Muscle layer of colon (tissue), 2 donors: Measurements from ENCODE around the gene CD19.
"Not testable (repeated sequence)": the region's sequence is repeated elsewhere in the genome, so short reads cannot be mapped to it uniquely, and the experiment has no call there.

Experiments used
- H3K27ac ChIP-seq: one replicate; pipeline ENCODE4 v1.7.0; 2013; ENCODE audit warnings: low read depth, mild to moderate bottlenecking, low read length, moderate library complexity
- H3K27me3 ChIP-seq, 2 donors: one replicate each; pipeline ENCODE4 v1.7.0; 2013; ENCODE audit warnings: low read length in 2 of 2, mild to moderate bottlenecking in 2 of 2; ENCODE audit not compliant: insufficient read depth in 2 of 2, control insufficient read depth in 1 of 2
- H3K36me3 ChIP-seq: one replicate; pipeline ENCODE4 v1.7.0; 2013; ENCODE audit warnings: mild to moderate bottlenecking, low read length; ENCODE audit not compliant: insufficient read depth
- H3K4me1 ChIP-seq: one replicate; pipeline ENCODE4 v1.7.0; 2013; ENCODE audit warnings: mild to moderate bottlenecking, low read length; ENCODE audit not compliant: insufficient read depth
- H3K4me3 ChIP-seq, 2 donors: one replicate each; pipeline ENCODE4 v1.7.0; 2013; ENCODE audit warnings: low read length in 2 of 2, low read depth in 1 of 2, mild to moderate bottlenecking in 1 of 2, moderate library complexity in 1 of 2
- H3K9ac ChIP-seq: one replicate; pipeline ENCODE4 v1.7.0; 2013; ENCODE audit warnings: low read length
- H3K9me3 ChIP-seq: one replicate; pipeline ENCODE4 v1.7.0; 2013; ENCODE audit warnings: mild to moderate bottlenecking, low read length
- donor health status: abdominal sarcoma.
- donor health status: Adenocarcinoma of cecum.

Gene CD19

DNA sequence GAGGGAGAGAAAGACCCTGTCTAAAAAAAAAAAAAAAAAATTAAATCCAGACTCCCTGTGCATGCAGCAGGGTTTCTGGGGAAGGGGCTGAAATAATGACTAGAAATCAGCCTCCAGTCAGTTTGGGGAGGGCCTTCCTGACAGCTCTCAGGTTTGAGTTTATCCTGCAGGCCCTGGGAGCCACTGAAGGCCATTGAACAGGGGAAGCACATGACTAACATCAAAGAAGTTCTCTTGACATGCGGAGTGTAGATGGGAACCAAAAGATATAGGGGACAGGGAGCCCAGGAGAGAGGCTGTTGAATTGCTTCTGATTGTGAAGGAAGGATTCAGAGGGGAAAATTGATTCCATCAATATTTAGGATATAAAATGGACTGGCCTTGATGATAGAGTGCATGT lies 4.0 kb upstream of the CD19 start:
- Histone ChIP-seq H3K9ac (no peak overlapping the region), H3K9me3 (no peaks in the 10 kb centered on the region)

DNA sequence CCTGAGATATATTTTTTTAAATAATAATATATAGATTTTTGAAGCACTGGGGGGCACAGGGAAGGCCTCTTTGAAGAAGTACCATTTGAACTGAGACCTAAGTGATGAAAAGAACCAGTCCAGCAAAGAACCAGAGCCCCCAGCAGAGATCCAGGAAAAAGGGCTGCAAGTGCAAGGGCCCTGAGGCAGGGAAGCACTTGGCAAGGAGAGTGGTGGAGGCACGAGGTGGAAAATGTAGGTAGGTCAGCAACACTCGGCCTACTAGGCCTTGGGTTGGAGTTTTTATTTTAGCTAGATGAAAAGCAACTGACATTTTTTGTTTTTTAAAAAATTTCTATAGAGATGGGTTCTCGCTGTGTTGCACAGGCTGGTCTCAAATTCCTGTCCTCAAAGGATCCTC lies 1.6 kb upstream of the CD19 start:
- Histone ChIP-seq H3K9me3 (no peaks in the 10 kb centered on the region), H3K36me3 (no peaks in the 10 kb centered on the region), H3K27ac (no peak overlapping the region), H3K9ac (no peak overlapping the region), H3K4me3 (no peak overlapping the region), H3K27me3 (no peaks in the 10 kb centered on the region), H3K4me1 (no peaks in the 10 kb centered on the region)

More for the DNA sequence above, 4.0 kb upstream of the CD19 start:
- Histone ChIP-seq H3K27me3 (no peaks in the 10 kb centered on the region), H3K27ac (no peak overlapping the region), H3K4me3 (no peak overlapping the region), H3K36me3 (no peaks in the 10 kb centered on the region), H3K4me1 (peaks cover 6% of the 10 kb centered on the region)

DNA sequence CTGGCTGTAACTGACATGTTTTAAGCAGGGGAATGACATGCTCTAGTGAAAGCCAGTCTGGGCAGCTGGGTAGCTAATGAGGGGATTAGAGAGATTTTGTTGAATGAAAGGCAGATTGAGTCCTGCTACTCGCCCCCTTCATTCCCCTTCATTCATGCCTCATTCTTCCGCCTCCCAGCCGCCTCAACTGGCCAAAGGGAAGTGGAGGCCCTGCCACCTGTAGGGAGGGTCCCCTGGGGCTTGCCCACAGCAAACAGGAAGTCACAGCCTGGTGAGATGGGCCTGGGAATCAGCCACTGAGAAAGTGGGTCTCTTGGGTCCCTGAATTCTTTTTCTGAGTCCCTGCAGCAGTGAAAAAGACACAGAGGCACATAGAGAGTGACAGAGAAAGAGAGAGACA lies 1.1 kb upstream of the CD19 start:
- Histone ChIP-seq H3K27me3 (no peaks in the 10 kb centered on the region), H3K9ac (no peak overlapping the region), H3K36me3 (no peaks in the 10 kb centered on the region), H3K4me3 (no peak overlapping the region), H3K9me3 (no peaks in the 10 kb centered on the region), H3K27ac (no peak overlapping the region), H3K4me1 (no peaks in the 10 kb centered on the region)

DNA sequence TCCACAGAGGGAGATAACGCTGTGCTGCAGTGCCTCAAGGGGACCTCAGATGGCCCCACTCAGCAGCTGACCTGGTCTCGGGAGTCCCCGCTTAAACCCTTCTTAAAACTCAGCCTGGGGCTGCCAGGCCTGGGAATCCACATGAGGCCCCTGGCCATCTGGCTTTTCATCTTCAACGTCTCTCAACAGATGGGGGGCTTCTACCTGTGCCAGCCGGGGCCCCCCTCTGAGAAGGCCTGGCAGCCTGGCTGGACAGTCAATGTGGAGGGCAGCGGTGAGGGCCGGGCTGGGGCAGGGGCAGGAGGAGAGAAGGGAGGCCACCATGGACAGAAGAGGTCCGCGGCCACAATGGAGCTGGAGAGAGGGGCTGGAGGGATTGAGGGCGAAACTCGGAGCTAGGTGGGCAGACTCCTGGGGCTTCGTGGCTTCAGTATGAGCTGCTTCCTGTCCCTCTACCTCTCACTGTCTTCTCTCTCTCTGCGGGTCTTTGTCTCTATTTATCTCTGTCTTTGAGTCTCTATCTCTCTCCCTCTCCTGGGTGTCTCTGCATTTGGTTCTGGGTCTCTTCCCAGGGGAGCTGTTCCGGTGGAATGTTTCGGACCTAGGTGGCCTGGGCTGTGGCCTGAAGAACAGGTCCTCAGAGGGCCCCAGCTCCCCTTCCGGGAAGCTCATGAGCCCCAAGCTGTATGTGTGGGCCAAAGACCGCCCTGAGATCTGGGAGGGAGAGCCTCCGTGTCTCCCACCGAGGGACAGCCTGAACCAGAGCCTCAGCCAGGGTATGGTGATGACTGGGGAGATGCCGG lies 769 bp downstream of the CD19 start:
- Histone ChIP-seq H3K36me3 (no peaks in the 10 kb centered on the region), H3K27me3 (no peaks in the 10 kb centered on the region), H3K9me3 (no peaks in the 10 kb centered on the region), H3K4me3 (no peak overlapping the region), H3K27ac (no peak overlapping the region), H3K4me1 (no peaks in the 10 kb centered on the region), H3K9ac (no peak overlapping the region)

DNA sequence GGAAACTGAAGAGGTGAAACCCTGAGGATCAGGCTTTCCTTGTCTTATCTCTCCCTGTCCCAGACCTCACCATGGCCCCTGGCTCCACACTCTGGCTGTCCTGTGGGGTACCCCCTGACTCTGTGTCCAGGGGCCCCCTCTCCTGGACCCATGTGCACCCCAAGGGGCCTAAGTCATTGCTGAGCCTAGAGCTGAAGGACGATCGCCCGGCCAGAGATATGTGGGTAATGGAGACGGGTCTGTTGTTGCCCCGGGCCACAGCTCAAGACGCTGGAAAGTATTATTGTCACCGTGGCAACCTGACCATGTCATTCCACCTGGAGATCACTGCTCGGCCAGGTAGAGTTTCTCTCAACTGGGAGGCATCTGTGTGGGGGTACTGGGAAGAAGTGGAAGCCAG lies 1.4 kb downstream of the CD19 start:
- H3K9me3 ChIP-seq, result no peaks in the 10 kb centered on the region
- H3K36me3 ChIP-seq, result no peaks in the 10 kb centered on the region
- no peak overlapping the region for H3K27ac ChIP-seq
- no peak overlapping the region for H3K9ac ChIP-seq
- H3K27me3 ChIP-seq, result no peaks in the 10 kb centered on the region
- no peaks in the 10 kb centered on the region for H3K4me1 ChIP-seq
- H3K4me3 ChIP-seq, result no peak overlapping the region

DNA sequence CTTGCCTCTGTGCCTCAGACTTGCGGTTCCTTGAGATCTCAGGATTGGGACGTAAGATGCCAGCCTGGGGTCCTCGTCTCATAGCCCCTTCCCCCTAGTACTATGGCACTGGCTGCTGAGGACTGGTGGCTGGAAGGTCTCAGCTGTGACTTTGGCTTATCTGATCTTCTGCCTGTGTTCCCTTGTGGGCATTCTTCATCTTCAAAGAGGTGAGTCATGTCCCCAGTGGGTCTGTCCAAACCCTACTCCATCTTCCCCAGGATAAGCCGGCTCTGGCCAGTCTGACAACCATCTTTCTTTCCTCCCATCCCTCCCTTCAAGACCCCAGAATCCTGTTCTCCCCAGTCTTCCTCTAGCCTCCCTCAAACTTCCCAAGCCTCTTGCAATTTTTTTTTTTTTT lies 3.6 kb downstream of the CD19 start:
- Histone ChIP-seq H3K4me1 (no peaks in the 10 kb centered on the region), H3K9ac (no peak overlapping the region), H3K9me3 (no peaks in the 10 kb centered on the region), H3K4me3 (no peak overlapping the region), H3K27ac (no peak overlapping the region), H3K27me3 (no peaks in the 10 kb centered on the region), H3K36me3 (no peaks in the 10 kb centered on the region)

DNA sequence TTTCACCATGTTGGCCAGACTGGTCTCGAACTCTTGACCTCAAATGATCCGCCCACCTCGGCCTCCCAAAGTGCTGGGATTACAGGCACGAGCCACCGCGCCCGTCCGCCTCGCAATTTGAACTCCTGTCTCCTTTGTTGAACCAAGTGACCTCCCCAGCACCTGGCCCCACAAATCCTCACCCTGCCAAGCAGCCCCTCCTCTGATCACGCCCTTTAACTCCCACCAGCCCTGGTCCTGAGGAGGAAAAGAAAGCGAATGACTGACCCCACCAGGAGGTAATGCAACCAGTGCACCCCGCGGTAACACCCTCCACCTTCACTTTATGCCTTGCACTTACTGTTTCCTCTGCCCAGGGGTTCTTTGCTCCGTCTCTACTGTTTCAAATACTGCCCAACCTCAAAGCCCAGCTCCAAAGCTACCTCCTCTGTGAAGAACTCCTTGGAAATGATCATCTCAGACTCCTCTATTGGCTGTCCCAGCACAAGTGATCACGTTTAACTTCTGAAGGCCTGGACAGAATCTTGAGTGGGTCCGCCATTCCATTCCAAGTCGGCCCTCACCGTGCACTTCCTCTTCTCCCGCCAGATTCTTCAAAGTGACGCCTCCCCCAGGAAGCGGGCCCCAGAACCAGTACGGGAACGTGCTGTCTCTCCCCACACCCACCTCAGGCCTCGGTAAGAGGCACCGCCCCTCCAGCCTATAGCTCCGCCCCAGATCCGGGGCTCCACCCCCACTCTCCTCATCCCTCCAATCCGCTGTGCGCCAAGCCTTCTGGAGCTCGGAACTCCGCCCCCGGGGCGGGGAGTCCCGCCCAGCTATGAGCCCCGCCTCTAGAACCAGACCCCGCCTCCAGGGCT lies 4.4 kb downstream of the CD19 start:
- H3K36me3 ChIP-seq, result no peaks in the 10 kb centered on the region
- no peak overlapping the region for H3K27ac ChIP-seq

DNA sequence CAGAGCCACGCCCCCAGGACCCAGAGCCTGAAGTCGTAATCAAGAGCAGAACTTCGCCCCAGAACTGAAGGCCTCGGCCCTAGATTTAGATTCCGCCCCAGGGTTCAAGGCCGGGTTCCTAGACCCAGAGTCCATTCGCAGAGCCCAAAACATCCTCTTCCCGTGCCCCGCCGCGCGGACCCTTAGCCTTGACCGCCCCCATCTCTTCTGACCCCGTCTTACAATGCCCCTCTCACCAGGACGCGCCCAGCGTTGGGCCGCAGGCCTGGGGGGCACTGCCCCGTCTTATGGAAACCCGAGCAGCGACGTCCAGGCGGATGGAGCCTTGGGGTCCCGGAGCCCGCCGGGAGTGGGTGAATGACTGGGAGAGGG lies 5.0 kb downstream of the CD19 start:
- Histone ChIP-seq H3K4me1 (no peaks in the 10 kb centered on the region), H3K9me3 (no peaks in the 10 kb centered on the region), H3K4me3 (no peak overlapping the region), H3K27me3 (no peaks in the 10 kb centered on the region), H3K27ac (no peak overlapping the region), H3K9ac (no peak overlapping the region), H3K36me3 (no peaks in the 10 kb centered on the region)

More for the DNA sequence above, 4.4 kb downstream of the CD19 start:
- H3K9me3 ChIP-seq, result no peaks in the 10 kb centered on the region
- H3K9ac ChIP-seq, result no peak overlapping the region
- H3K4me1 ChIP-seq, result no peaks in the 10 kb centered on the region
- no peaks in the 10 kb centered on the region for H3K27me3 ChIP-seq
- H3K4me3 ChIP-seq, result peak overlapping the region in 1 of 2 donors; percentile 41

DNA sequence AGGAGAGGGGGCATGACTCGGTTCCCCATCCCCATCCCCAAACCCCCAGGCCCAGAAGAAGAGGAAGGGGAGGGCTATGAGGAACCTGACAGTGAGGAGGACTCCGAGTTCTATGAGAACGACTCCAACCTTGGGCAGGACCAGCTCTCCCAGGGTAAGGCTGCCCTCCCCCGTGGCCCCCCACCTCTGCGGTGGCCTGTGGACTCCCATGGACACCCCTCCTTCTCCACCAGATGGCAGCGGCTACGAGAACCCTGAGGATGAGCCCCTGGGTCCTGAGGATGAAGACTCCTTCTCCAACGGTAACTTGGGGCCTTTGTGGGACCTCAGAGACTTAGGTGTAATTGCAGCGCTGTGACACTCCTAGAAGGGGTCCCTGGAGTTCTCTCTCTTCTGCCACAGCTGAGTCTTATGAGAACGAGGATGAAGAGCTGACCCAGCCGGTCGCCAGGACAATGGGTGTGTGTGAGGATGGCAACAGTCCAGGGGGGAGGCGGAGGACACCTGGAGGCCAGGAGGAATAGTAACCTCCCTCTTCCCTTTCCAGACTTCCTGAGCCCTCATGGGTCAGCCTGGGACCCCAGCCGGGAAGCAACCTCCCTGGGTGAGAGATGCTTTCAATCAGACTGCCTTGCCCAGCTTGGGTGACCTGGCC lies 5.6 kb downstream of the CD19 start:
- no peaks in the 10 kb centered on the region for H3K4me1 ChIP-seq
- H3K9me3 ChIP-seq, result no peaks in the 10 kb centered on the region
- no peaks in the 10 kb centered on the region for H3K36me3 ChIP-seq
- H3K9ac ChIP-seq, result no peak overlapping the region
- H3K27me3 ChIP-seq, result no peaks in the 10 kb centered on the region
- no peak overlapping the region for H3K4me3 ChIP-seq
- H3K27ac ChIP-seq, result no peak overlapping the region

DNA sequence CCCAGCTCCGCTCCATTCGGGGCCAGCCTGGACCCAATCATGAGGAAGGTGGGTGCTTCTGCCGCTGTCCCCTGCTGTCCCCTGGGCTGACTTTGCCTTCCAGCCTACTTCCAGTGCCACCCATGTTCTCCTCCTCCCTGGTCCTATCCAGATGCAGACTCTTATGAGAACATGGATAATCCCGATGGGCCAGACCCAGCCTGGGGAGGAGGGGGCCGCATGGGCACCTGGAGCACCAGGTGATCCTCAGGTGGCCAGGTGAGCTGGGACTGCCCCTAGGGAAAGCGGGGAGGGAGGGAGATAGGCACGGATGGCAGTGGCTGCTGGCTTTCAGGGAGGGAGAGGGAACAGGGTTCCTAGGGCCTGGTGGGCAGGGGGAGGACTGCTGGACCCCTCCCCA lies 7.0 kb downstream of the CD19 start:
- Histone ChIP-seq H3K36me3 (no peaks in the 10 kb centered on the region), H3K27me3 (no peaks in the 10 kb centered on the region), H3K9ac (no peak overlapping the region), H3K4me1 (no peaks in the 10 kb centered on the region), H3K4me3 (no peak overlapping the region), H3K9me3 (no peaks in the 10 kb centered on the region), H3K27ac (no peak overlapping the region)

DNA sequence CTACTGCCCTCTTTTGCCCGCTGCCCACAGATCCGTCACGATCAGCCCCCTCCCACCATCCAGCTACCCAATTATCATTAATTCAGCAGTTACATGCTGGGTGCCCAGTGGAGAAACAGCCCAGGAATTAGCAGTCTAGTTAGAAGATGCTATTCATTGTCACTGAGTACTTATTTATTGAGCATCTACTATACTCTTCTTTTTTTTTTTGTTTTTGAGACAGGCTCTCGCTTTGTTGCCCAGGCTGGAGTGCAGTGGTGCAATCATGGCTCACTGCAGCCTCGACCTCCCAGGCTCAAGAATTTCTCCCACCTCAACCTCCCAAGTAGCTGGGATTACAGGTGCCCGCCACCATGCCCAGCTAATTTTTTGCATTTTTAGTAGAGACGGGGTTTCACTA lies 8.1 kb downstream of the CD19 start:
- H3K27me3 ChIP-seq, H3K9ac ChIP-seq, H3K9me3 ChIP-seq, H3K27ac ChIP-seq, H3K36me3 ChIP-seq, H3K4me3 ChIP-seq, H3K4me1 ChIP-seq: not testable (repeated sequence)
